Body of pancreas (tissue), 4 donors: ENCODE measurements around the gene SRRM4.

Source experiments
- CTCF ChIP-seq, 7 experiments: fragments of 450-650 bp in 4 of 7; fragments of 200-600 bp in 3 of 7; sonication (generic) in 3 of 7; IDR thresholded peaks; one replicate each; pipeline ENCODE4 v1.5.1; 2016 to 2019; ENCODE audit warnings: antibody characterized with exemption in 7 of 7
- POLR2A ChIP-seq, 3 donors: fragments of 450-650 bp; IDR thresholded peaks; one replicate each; pipeline ENCODE4 v1.6.1; 2016; ENCODE audit warnings: antibody characterized with exemption in 3 of 3, mild to moderate bottlenecking in 2 of 3

- no peak for TF ChIP-seq CTCF (IDR thresholded peaks at IDR 0.05)
- no peak for TF ChIP-seq POLR2A (IDR thresholded peaks at IDR 0.05)
Measured at GRCh38 chr12:119075222-119075787, 94.0 kb downstream of the SRRM4 start.
